ENCODE measurements around the gene SRGAP2B.
"Not testable (repeated sequence)": the region's sequence is repeated elsewhere in the genome, so short reads cannot be mapped to it uniquely, and the experiment has no call there.

The SRGAP2B gene

DNA sequence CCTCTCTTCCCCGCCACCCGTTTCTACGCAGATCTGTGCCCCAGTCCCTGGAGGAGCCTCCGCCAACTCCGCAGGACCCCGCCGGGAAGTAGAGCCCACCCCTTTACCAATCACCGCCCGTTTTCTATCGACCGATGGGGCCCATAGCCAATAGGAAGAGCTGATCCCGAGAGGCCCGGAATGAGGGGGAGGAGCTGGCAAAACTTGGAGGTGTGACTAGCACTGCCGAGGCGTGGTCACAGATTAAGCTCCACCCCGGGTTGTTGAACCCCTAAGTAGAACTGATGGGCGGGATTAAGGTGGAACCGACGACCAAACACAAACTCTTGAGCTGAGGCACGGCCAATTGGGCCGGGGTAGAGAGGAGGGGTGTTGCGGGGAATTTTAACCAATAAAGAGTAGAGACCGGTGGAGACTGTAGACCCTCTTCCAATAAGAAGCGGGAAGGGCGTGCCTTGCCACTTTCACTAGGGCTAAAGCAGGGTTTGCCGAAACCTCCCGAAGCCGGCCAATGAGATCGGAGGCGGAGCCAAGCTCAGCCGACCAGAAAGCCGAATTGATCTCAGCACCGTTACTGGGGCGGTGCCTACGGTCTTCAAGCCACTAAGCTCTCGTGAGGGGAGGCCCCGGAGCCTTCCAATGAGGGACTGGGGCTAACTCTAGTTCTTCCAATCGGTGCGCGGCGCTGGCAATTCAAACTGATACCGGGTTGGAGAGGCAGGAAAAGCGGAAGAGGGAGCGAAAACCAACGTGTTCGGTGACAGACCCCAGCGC lies at the start of gene SRGAP2B, which contains the start of gene FAM72D:
Gene SRGAP2B (minus strand): TSS at position 45 of the 774 bp plus-strand sequence. CDS start 2,427 bp downstream, outside the sequence.
Gene FAM72D (plus strand): TSS at position 691 of the 774 bp plus-strand sequence. CDS start 874 bp downstream, outside the sequence.
- DNase-seq (ENCODE audit: low read depth) = not testable (repeated sequence)

DNA sequence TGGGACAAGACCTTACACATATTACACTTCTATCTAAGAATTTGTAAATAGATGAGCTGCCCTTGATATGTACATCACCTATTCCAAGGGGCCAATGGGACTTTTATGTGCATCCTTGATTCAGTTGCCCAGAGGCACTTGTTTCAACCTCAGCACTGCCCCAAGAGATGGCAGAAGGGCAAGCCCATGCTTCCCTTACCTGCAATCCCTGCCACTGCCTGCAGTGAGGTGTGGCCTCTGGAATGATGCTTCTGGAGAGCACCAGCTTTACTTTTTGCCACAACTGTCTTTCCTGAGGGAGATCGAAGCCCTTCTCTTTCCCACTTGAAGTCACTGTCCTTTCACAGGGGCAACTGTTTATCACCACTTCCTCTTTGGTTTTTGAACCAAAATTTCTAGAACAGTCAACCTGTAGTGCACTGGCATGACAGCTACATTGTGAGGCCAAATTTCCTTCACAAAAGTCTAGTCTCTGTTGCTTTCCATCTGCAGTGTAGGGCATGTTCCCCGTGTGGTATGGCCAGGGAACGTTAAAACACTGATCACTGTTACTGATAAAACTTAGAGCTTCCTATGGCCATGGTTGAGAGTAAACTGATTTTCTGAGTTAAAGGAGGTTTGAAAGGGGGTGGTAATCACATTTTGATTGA lies 49.3 kb upstream of the SRGAP2B start:
- DNase-seq (ENCODE audit: low read depth) = not testable (repeated sequence)

DNA sequence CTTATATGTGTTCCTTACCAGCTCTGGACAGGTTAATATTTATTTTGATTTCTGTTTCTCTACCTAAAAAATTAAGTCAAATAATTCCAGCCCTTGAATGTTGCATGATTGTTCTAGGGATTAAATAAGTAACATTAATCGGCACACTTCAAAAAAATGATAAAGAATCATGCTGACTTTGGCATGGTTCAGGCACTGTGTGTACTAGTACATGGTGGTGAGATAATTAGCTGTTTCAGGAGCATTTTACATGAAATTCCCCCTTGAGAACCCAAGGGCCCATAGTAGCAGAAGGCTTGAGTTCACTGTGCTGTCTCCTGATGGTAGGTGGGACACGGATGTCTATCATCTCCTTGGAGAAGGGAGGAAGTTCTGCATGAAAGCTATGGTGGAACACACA lies 45.4 kb upstream of the SRGAP2B start:
- not testable (repeated sequence) for DNase-seq (ENCODE audit: low read depth)

DNA sequence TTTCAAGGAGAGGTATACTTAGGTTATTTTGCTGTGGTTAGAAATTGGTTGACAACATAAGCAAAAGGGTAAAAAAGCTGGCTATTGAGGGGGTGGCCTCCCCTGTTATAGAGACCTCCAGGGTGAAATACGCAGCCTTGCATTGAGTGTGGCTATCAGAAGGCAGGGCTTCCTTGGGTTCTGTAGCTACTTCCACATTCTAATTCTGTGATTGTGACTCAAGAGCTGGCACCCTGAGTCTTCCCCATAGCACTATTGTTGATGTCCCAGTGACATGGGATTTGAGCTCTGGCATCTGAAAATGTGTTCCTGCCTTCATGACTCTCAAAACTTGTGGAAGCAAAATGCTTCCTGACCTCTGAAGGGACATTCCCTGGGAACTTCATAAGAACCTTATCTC lies 39.3 kb upstream of the SRGAP2B start:
- DNase-seq (ENCODE audit: low read depth) = not testable (repeated sequence)

DNA sequence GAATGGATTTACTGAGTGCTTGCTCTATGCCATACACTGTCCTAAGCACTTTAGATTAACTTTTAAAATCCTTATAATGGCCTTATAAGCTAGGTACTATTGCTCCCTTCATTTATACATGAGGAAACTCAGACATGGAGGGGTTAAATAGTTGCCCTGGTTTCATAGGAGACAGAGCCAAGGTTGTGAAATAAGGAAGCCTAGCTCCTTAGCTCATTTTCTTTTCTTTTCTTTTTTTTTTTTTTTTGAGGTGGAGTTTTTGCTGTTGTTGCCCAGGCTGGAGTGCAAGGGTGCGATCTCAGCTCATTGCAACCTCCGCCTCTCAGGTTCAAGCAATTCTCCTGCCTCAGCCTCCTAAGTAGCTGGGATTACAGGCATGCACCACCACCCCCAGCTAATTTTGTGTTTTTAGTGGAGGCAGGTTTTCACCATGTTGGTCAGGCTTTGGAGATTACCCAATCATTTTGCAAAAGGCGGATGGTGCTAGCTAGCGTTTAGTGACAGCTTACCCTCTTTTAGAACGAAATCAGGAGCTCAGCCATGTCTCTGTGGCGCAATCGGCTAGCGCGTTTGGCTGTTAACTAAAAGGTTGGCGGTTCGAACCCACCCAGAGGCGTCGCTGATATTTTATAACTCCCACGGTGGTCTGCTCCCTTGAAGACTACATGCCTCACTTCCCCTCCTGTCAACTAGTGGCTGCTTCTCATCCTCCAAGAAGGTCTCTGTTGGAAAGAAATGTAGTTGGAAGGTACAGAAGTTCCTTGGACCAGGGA lies 33.8 kb upstream of the SRGAP2B start:
- not testable (repeated sequence) for DNase-seq (ENCODE audit: low read depth)

DNA sequence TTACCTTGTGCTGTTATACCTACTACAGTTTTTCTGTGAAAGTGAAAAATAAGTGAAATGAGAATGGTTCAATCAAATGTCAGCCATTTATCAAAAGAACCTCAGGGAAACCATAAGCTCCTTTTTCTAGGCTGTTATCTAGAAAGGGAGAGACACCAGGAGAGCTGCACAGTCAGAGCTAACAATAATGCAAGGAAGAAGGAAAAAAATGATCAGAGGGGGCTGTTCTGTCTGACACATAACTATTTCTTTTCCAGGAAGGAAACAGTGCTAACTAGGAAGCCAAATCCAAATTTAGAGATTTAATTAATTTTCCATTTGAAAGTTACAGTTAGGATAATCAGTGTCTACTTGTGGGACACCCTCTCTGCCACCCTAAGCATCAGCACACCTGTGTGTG lies 32.0 kb upstream of the SRGAP2B start:
- not testable (repeated sequence) for DNase-seq (ENCODE audit: low read depth)

DNA sequence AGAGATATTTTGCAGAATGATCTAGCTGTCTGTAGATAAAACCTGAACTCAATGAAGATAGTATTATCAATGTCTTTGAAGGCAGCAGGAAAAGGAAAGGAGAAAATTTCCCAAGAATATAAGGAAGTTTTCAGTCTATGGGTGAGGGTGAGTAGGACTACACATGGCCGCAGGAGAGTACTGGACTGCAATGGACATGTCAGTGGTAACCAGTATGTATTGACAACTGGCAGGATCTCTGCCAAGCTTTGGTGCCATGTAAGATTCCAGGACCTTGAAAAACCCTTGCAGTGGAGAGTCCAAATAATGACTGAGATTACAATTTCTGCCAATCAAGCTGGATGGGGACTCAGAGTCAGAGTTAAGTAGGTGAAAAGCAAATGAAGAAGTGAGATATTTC lies 30.0 kb upstream of the SRGAP2B start:
- DNase-seq (ENCODE audit: low read depth) = not testable (repeated sequence)

DNA sequence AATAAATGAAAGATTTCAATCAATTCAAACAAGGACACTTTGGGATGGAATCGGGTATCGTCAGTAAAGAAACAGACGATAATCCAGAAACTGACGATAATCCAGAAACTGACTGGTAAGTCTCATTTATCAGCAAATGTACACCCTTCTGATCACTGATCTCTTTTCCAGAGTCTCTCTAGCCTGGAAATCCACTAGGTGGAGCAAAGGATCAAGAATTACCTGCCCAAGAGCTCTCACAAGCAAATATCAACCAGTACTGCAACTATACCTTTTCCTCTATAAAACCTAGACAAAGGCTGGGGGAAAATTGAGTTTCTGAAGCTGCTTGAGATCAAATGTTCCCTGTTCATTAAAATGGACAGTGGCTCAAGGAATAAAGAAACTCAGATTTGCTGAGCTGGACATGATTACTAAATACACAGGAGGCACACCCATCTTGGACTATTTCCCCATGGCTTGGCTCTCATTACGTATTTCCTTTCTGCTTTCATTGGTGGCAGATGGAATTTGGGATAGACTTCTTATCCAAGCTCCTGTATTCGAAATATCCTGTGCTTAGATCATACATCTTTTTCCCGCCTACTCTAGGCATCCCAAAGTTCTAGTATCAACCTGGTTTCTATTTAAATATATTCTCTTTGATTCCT lies 29.0 kb upstream of the SRGAP2B start:
- DNase-seq (ENCODE audit: low read depth) = not testable (repeated sequence)

DNA sequence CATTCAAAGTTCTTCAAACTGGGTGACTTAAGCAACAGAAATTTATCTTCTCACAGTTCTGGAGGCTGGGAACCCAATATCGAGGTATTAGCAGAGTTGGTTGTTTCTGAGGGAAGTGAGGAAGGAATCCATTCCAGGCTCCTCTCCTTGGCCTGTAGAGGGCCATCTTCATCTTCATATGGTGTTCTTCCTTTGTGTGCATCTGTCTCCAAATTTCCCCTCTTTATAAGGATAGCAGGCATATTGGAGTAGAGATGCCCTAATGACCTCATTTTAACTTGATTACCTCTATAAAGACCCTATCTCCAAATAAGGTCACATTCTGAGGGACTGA lies 27.9 kb upstream of the SRGAP2B start:
- DNase-seq (ENCODE audit: low read depth) = not testable (repeated sequence)

DNA sequence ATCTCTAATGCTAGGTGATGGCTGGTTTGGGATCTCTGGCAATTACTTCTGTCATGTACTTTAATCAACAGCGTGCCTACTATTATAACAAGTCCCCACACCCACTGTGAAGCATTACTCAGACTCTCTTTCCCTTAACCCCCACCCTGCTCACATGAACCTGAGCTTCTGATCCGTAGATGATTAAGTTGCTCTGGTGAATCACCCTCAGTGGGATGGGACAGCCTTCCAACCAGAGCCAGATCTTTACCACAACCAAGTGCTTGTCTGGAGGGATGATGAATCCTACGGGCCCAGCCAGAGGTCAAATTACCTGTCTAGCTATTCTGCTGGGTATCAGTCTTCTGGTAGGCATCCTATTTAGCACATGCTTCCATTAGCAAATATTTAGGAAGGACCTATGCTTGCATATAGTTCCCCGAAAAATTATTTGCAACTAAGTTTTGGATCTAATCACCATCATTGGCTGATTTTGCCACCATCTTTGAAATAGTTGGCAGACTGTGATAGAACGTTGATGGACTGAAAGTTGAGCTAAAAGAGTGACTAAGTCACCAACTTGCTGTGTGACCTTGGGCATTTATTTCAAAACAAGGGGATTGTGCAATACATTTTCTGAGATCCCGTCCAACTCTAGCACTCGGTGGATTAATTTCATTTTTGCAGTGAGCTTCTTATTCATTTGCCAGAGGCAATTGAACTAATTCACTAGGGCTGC lies 27.4 kb upstream of the SRGAP2B start:
- not testable (repeated sequence) for DNase-seq (ENCODE audit: low read depth)

DNA sequence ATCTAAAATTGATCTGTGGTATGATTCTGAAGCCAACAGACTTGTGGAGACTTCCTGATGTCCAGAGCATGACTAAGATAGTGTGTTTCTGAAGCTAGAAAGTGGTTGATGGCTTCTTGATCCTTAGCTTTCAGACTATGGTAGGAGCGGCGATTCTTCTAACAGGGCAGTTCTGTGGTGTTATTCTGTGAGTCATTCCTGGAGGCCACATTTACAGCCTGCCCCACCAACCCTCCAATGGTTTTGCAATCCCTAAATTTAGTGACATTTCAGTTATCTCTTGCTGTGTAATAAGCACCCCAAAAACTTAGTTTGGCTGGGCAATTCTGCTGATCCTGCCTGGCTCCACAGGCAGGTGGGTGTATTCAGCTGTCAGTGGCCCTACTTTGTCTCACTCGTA lies 24.7 kb upstream of the SRGAP2B start:
- DNase-seq (ENCODE audit: low read depth) = not testable (repeated sequence)

DNA sequence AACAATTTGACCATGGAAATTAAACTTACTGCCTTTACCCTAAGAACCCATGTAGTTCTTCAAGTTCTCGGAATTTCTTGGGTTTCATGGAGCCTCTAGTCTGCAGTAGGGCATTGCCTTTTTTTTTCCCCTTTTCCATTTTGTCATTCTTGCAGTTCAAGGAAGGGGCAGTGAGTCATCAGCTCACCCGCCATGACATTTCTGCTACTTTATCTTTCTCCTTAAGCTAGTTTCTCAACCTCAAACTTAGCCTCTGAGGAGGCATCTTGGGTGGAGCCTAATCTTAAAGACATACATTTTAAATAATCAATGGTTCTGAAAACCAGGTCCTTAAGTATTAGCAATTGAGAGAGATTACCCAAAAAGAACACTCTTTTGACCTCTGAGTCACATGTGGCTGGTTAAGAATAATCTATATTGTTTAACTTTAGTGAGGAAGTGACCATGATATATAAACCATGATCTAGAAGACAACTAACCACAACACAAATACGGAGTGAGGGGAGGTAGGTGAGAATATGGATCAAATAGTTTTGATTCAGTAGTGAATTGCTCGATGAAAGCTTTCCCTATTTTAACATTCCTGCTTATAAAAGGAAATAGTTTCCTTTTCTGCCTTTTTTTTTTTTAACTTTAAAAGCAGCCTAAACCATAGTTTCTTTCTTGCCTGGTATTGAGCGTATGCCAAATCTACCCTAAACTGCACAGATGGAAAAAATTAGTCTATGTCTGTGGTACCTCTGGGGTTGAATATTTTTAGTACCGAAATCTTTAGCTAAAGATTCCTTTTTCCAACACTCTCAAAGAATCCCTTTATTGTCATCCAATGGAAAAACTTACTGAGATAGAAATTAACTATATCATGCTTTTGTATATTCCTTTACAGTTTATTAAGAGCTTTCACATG lies 20.7 kb upstream of the SRGAP2B start:
- DNase-seq (ENCODE audit: low read depth) = not testable (repeated sequence)

DNA sequence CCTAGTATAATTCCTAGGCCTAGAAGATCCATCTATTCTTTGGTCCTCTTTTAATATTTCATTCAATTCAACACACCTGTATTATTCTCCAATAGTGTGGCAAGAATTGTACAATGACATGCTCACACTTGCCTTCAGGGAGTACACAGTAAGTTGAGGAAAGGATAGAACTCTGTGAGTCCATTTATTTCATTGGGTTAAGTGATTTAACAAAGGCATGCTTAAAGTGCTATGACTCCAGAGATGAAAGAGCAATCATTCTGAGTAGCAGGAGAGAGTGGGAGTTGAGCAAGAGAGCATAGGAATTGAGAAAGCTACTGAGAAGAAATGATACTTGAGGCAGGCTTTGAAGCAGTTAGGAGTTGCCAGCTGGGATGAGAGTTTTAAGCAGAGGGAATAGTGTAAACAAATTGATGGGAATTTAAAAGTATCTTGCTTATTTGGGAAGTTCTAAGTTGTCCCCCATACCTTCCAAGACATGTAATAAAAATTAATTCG lies 19.5 kb upstream of the SRGAP2B start:
- not testable (repeated sequence) for DNase-seq (ENCODE audit: low read depth)

DNA sequence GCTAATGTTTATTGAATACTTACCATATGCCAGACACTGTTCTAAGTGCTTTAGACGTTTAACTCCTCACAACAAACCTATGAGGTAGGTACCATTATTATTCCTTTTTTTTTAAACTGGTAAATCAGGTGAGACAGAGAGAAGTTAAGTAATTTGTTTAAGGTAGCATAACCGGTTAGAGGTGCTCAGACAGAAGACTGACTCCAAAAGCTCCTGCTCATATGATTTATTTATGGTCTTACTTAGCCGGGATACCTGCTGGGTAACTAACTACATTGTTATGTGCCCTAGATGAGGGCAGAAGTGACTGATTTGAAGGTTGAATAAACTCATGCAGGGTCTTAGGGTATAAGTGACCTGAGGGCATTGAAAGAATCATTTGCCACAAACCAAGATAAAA lies 17.6 kb upstream of the SRGAP2B start:
- not testable (repeated sequence) for DNase-seq (ENCODE audit: low read depth)

DNA sequence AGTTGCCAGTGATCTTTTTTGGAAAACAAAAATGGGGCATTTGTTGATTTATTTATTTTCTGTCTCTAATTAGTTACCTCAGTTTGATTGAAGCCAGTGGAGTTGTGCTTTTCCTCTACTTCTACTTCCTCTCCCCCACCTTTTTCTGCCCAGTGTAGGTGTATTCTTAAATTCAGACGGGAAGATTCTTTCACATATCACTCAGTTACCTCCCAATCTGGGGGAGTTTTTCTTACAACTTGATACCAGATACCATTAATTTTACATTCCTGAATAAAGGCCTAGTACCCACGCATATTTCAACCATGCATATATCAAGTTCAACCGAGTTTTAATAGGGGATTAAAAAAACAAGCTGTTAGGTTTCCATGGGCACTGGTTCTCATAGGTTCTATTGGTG lies 16.5 kb upstream of the SRGAP2B start:
- not testable (repeated sequence) for DNase-seq (ENCODE audit: low read depth)

DNA sequence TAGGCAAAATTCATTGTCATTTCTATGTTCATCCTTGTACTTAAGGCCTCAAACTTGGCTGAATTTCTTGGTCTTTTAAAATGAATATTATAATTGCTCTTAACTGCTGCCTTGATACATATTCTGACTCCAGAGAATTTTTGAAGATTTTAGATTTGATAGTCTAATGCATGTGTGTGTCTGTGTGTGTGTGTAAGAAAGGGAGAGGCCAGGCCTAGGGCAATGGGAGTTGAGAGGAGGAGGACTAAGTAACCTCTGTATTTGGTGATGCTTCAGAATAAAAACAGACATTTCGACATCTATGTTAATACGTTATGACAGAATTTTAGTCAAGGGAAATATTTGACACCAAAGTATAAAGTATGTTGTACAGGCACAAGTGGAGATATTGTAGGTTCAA lies 8.2 kb upstream of the SRGAP2B start:
- DNase-seq (ENCODE audit: low read depth) = not testable (repeated sequence)

DNA sequence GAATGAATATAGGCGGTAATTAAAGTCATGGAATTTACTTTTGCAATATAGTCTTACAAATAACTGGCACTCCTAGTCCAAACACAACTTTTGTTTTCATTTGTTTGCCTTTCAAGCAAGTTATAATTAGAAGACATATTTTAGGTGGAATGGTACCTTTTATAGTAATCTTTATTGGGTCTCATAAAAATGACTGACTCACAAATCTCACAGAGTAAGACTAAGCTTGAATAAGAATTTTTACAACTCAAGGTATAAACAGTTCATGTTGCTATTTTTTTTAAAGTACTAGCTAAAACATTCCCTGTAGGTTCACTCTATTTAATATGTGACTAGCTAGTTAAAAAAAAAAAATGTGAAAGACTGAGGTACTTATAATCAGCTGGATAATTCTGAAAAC lies 6.6 kb upstream of the SRGAP2B start:
- DNase-seq (ENCODE audit: low read depth) = not testable (repeated sequence)

DNA sequence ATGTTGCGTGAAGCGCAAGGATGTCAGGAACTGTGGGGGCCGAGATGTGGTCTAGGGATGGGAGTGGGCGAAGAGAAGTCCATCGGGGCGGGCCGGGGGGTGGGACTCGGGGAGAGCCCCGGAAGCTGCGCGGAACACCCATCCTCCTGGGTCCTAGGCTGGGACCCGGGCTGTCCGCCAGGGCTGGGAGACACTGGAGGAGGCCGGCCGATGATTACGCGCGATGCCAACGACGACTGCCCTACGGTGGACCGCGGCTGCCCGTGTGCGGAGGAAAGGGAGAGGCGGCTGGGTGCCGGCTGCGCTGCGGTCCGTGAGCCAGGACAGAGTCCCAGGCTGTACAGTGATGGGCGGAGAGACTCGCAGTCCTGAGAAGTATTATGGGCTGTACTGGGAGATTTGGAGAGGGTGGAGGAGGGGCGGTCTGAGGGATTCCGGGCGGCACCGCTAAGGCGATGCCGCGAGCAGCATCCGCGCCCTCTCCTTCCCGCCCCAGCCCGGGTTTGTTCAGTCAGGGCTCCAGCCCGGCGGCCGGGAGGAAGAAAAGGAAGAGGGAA lies 395 bp downstream of the SRGAP2B start:
- not testable (repeated sequence) for DNase-seq (ENCODE audit: low read depth)

DNA sequence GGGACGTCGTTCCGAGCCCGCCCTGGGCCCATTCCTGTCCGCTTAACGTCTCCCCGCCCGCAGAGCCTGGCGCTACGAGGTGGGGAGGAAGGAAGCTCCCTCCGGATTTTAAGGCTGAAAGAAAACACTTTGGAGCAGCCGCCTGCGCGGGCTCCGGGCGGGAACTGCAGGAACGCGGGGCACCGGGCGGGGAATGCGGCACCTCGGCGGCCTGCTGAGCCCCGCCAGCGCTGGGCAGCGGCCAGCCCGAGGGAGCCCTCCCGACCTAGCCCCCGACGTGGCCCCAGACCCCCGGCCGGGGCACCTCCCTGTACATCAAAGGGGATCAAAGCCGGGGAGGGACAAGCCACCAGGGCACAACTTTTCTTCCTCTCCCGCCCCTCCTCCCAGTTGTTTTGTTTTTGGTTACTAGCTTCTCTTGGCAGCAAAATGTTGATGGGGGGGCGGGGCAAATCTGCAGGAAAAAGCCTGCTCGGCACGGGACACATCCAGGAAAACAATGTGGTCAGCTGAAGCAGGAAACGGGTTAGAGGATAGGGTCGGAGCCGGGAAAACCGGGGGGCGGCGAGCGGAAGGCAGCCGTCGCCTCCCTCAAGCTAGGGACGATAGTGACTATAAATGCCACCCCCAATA lies 1.5 kb downstream of the SRGAP2B start:
- not testable (repeated sequence) for DNase-seq (ENCODE audit: low read depth)

Measured in non-pigmented ciliary epithelial cell (primary cell).